NCI-H748 (cell line): ENCODE data around the gene TUT4.

Experiments used
- DNase-seq: peaks from one replicate; lab custom pipeline; 2025; ENCODE audit not compliant: unreplicated experiment; lab: John Stamatoyannopoulos, UW

The TUT4 gene

GRCh38 chr1:52572387-52572786 lies 19.5 kb upstream of the TUT4 start:
- no peak for DNase-seq

GRCh38 chr1:52571783-52572182 lies 18.9 kb upstream of the TUT4 start:
- no peak for DNase-seq

DNA sequence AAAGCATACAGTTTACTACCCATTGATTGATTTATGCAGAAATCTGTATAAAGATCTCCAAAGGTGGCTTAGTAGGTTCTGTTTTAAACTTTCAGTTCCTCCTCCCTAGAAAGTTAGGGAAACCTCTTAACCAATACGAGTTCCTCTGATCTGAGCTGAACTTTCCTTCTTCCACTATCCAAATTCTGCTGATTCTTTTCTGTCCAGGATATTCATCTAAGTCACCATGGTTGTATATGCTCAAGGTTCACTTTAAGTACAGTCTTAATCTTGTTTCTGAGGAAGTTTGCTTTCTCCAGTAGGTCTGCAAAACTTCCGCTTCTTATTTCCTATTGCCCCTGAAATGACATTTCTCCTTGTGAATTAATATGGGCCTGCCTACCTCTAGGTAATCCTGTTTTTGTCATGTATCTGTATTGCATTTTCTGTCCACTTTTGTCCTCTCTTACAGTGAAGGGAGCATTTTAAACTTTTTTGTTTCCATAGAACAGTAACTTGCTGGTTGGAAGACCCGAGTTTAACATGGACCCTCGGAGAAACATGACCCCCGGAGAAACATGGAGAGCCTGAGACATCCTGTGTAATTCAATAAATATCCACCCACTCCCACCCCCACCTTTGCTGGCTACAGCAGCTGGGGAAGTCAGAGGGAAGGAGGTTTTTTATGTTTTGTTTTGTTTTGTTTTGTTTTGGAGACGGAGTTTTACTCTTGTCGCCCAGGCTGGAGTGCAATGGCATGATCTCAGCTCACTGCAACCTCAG lies 16.7 kb upstream of the TUT4 start:
- DNase-seq, result no peak

- DNase-seq, result no peak
Measured at GRCh38 chr1:52567943-52568342, 15.1 kb upstream of the TUT4 start.

GRCh38 chr1:52562766-52563165 lies 9.9 kb upstream of the TUT4 start:
- no peak for DNase-seq

- no peak for DNase-seq
Measured at GRCh38 chr1:52559875-52560274, 7.0 kb upstream of the TUT4 start.

DNA sequence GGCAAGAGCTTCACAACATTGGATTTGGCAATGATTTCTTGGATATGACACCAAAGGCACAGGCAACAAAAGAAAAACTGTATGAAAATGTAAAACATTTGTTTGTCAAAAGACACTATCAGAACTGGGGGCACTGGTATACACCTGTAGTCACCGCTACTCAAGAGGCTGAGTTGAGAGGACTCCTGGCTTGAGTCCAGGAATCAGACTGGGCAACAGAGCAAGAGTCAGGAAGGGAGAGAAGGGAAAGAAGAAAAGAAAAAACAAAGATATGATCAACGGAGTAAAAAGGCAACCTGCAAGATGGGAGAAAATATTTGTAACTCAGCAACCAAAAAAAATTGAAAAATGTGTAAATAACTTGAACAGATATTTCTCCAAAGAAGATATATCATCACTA lies 6.0 kb upstream of the TUT4 start:
- peak; percentile 32 for DNase-seq

- peak; percentile 26 for DNase-seq
Measured at GRCh38 chr1:52556641-52557360, 3.9 kb upstream of the TUT4 start.

DNA sequence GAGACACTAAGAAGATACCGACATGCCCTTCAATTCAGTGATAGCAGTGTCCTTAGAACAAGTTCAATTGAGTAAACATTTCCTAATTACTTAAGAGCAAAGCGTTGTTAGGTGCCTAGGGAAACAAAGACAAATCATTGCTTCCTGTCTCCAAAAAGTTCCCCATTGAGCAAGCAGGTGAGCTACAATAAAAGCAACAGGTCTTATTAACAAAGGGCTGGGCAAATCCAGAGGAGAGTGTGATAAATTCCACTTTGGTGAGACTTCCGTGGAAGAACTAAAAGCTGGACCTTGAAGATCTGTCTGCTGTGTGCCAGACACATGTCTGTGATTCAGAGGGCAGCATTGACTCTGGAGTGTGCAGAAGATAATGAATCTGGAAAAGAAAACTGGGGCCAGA lies 1.9 kb upstream of the TUT4 start:
- DNase-seq, result peak; percentile 87

DNA sequence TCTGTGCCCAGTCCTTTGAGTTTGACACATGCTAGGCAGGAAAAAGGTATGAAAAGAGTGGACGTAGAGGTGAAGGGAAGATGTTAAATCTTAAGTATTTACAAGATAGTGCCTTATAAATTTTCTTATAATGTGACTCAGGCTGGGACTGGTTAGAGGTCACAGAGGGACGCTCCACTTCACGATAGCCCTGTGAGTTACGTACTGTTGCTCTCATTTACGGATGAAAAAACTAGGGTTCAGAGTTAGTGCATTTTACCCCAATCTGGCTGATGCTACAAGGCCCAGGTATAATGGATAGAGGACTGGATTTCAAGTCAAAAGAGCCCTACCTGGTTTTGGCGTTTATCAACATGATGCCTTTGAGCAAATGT lies 1.4 kb upstream of the TUT4 start:
- DNase-seq, result peak; percentile 37

DNA sequence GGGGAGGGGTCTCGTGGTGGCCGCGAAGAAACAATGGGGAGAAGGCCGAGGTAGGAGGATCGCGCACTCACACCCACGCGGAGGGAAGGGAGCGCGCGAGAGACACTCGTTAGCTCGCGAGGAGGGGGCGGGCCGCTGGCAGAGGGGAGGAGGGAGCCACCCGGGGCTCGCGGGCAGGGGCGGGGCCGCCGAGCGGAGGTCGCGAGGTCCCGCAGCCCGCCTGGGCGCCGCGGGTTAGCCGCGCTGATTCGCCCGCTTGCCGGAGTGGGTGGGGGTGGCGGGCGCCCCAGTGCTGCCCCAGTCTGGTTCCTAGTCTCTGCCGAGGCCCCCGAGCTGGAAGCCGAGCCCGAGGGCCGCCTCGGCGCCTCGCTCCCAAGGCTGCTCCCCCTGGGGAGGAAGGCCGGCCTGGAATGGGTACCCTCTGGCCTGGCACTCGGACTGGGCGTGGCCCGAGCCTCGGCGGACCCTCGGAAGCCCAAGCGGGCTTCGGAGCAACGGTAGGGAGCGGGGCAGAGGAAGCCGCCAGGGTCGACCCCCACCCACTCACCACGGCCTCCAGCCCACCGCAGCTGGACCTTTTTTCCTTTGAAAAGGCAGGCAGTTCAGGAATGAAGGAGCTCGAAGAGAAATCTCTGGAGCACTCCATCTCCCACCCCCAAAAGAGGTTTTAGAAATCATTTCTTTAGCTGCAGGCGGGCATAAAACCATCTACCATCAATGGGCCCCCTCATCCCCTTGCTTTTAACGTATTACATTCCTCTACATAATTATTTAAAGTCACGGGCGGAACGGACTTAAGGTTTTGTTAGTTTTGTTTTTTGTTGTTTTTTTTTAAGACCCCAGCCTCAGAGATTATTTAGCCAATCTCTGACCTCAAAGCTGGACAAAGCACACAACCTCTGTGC lies 722 bp upstream of the TUT4 start:
- DNase-seq, result peak; percentile 92

DNA sequence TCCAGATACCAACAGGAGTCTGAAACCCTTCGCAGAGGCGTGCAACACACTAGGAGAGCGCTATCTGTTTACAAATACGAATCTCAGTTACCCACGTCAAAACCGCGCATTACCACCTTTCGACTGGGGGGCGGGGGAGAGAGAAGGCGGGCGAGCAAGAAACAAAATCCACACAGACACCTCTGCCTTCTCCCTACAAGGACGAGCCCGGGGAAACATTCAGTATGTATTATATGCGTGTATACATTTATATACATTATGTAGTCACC lies 722 bp downstream of the TUT4 start:
- DNase-seq, result peak; percentile 72

DNA sequence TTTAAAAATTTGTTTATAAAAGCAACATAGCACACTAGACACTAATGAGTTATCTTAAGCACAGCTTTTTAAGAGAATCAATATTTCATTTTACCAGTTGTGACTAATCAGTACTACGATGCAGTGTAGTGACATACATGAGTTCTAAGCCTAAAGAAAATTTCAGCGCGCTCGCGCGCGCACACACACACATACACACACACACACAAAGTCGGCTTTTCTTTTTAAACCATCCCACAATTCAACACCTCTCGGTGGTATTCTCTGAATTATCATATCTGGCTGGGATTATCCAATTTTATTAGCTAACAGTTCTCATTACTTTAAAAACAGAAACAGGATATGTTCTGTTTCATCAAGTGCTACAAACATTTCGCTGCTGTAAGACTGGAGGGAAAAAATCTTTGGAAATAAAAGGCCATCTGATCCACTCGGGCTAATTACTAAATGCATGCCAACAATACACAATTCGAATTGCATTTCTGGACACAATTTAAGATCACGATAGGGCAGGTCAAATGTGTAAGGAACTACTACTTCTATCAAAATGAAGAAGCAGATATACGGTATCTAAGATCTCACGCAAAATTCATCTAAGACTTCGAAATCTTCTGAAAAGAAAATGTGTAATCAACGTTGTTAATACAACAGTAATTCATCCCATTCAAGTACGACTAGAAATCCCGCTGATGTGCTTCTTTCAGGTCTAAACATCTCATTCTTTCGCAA lies 1.2 kb downstream of the TUT4 start:
- peak; percentile 59 for DNase-seq

DNA sequence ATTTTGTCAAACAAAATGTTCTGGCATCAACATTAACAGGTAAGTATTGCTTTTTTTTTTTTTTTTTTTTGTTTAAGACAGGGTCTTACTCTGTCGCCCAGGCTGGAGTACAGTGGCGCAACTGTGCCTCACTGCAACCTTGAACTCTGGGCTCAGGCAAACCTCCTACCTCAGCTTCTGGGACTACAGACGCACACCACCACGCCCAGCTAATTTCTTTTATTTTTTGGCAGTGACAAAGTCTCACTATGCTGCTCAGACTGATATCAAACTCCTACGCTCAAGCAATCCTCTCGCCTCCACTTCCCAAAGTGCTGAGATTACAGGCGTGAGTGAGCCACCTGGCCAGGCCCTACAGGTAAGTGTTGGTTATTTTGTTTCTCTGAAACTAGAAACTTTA lies 2.4 kb downstream of the TUT4 start:
- no peak for DNase-seq

GRCh38 chr1:52549267-52549666 lies 3.6 kb downstream of the TUT4 start:
- DNase-seq, result no peak

GRCh38 chr1:52546852-52547251 lies 6.0 kb downstream of the TUT4 start:
- DNase-seq, result no peak

DNA sequence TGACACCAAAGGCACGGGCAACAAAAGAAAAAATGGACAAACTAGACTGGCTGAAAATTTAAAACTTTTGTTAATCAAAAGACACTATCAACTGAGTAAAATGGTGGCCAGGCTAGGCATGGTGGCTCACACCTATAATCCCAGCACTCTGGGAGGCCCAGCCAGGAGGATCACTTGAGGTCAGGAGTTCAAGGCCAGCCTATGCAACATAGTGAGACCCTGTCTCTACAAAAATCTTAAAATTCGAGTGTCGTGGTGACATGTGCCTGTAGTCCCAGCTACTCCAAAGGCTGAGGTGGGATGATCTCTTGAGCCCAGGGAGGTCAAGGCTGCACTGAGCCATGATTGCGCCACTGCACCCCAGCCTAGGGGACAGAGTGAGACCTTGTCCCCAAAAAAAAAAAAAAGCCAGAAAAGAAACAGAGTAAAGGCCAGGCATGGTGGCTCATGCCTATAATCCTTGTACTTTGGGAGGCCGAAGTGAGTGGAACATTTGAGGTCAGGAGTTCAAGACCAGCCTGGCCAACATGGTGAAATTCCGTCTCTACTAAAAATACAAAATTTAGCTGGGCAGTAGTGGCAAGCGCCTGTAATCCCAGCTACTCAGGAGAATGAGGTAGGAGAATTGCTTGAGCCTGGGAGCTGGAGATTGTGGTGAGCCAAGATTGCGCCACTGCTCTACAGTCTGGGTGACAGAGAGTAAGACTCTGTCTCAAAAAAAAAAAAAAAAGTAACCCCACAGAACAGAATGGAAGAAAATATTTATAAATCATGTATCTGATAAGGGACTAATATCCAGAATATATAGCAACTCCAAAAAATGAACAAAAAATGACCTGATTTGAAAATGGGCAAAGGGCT lies 8.0 kb downstream of the TUT4 start:
- DNase-seq, result no peak

DNA sequence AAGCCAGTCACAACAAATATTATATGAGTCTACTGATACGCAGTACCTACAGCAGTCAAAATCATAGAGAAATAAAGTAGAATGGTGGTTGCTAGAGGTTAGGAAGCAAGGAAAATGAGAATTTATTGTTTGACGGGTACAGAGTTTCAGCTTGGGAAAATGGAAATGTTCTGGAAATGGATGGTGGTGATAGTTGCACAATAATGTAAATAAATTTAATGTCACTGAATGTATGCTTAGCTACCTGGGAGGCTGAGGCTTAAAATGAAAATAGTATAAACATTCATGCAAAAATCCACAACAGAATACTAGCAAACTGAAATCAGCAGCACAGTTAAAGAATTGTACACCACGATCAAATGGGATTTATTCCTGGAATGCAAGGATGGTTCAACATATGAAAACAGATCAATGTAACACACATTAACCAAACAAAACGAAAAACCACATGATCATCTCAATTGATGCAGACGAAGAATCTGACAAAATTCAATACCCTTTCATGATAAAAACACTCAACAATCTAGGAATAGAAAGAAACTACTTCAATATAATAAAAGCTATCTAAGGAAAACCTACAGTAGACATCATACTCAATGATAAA lies 10.7 kb downstream of the TUT4 start:
- DNase-seq, result peak; percentile 4

DNA sequence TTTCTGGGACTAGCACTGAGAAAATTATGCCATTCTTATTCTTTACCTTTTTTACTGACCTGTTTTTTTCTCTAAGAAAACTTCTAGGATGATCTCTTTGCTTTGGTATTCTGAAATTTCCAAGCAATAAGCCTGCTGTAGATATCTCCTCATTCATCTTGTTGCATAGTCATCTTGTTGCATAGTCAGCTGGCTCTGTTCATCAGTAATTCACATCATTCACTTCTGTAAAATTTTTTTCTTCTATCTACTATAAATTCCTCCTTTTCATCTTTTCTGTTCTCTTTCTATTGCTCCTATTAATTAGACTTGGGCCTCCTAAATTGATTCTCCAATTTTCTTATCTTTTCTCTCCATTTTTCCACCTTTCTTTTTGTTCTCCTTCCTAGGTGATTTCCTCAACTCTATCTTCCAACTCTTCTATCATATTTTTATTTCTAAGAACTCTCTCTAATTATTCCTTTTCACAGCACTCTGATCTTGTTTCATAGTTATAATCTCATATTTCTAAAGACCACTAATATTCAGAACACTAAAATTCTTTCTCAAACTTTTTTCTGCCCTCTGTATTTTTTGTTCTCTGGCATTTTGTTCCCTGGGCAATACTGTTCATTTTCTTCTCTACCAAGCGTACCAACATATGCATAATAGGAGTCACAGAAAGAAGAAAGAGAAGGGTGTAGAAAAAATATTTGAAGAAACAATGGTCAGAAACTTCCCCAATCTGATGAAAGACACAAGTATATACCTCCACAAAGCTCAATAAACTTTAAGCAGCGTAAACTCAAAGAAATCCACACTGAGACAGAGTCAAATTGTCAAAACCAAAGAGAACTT lies 17.7 kb downstream of the TUT4 start:
- no peak for DNase-seq
